ENCODE results near the gene AJM1. TPM values are rescaled to one million over a fixed set of nuclear protein-coding genes. Genes with fewer than 3 reads are reported as not detected.
"Not testable (repeated sequence)": the region's sequence is repeated elsewhere in the genome, so short reads cannot be mapped to it uniquely, and the experiment has no call there.

The AJM1 gene
- total RNA-seq, 2 donors from 2014 or later: 3.6 to 10.1 TPM

DNA sequence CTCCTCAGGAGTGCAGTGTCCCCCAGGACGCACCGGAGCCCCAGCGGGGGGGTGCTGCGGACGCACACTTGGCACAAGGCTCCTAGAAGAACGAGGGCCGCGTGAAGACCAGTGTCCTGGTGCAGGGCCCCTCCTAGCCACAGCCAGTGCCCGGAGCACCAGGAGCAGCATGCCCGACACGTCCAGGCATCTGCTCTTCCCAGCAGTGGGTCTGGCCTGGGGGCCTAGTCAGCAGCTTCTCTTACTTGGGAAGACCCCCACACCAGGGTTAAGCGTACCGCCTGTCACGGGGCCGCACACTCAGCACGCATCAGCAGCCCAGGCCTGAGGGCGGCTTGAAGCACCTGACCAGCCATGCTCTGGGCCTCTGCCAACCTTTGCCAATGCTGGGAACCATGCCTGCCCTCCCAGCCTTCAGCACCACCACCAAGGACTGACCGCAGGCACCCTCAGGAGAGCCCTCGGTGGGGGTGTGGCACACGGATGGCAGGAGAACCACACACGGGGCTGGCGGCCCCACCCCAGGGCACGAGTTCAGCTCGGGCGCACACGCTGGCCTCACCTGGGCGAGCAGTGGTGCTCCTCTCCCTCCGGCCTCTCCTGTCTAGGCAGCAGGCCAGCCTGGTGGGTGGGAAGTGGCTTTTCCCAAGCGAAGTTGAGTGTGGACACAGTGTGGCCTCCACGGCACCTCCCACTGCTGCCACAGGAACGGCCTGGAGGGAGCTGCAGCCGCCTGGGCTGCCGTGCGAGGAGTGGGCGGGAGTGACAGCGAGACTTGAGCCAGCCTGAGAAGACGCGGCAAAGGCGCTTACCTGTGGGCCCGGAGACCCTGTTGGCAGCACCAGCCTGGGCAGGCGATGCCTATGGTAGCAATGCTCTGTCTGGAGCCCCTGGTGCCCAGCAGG is 12.0 kb upstream of the AJM1 start:
- no peaks in the 10 kb centered on the region for H3K27me3 ChIP-seq (replicated peaks; ENCODE audit: insufficient read depth)
- peaks cover 0 to 14% of the 10 kb centered on the region in 2 donors for H3K36me3 ChIP-seq
- H3K27ac ChIP-seq: no peak overlapping the region
- WGBS: 90% methylated on average over 38 of the region's 41 CpGs
- no peak overlapping the region for H3K4me3 ChIP-seq
- no peak for DNase-seq (ENCODE audit: low spot score)
- TF ChIP-seq POLR2AphosphoS5 (IDR thresholded peaks at IDR 0.05) (no peak), POLR2A (IDR thresholded peaks at IDR 0.05) (no peak)
- TF ChIP-seq, protein P1, sequence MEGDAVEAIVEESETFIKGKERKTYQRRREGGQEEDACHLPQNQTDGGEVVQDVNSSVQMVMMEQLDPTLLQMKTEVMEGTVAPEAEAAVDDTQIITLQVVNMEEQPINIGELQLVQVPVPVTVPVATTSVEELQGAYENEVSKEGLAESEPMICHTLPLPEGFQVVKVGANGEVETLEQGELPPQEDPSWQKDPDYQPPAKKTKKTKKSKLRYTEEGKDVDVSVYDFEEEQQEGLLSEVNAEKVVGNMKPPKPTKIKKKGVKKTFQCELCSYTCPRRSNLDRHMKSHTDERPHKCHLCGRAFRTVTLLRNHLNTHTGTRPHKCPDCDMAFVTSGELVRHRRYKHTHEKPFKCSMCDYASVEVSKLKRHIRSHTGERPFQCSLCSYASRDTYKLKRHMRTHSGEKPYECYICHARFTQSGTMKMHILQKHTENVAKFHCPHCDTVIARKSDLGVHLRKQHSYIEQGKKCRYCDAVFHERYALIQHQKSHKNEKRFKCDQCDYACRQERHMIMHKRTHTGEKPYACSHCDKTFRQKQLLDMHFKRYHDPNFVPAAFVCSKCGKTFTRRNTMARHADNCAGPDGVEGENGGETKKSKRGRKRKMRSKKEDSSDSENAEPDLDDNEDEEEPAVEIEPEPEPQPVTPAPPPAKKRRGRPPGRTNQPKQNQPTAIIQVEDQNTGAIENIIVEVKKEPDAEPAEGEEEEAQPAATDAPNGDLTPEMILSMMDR (IDR thresholded peaks at IDR 0.05): no peak
- intact Hi-C loops (cut with DNase I): no loop called here
- no peaks in the 10 kb centered on the region for H3K4me1 ChIP-seq (replicated peaks)
- H3K9me3 ChIP-seq: no peaks in the 10 kb centered on the region

DNA sequence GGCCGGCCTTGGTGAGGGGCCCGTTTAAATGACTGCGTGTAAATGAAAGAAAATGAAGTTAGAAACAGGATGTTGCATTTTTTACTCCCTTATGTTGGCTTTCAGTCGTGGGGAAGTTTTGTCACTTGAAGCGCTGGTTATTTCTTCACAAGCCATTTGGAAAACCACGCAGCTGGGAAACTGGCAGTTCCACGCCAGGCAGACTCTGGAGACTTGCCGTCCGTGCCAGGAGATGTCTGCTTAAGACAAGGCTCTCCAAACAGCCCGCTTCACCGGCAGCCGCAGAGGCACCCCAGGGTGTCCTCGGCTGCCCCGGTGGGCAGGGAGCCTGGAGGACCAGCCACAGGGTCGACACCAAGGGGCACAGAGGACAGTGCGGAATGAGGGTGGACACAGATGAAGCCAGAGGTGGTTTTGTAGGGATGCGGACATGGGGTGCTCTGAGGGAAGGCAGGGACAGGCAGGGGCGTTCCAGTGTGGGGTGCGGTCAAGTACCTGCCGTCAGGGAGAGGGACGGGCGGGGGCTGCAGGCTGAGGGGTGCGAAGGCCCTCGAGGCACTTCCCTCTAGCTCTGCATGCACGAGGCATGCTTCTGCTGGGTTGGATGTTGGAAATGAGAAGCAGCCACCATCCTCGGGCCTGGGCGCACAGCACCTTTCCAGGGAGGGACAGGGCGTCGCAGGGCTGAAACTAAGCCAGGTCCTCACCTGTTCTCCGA is 11.1 kb upstream of the AJM1 start:
- 91% methylated on average over 30 of the region's 30 CpGs for WGBS
- Histone ChIP-seq H3K27ac (no peak overlapping the region), H3K4me1 (replicated peaks) (no peaks in the 10 kb centered on the region), H3K4me3 (no peak overlapping the region), H3K36me3 (peaks cover 0 to 14% of the 10 kb centered on the region in 2 donors), H3K9me3 (no peaks in the 10 kb centered on the region), H3K27me3 (replicated peaks; ENCODE audit: insufficient read depth) (no peaks in the 10 kb centered on the region)
- TF ChIP-seq, protein P1 (IDR thresholded peaks at IDR 0.05): no peak
- no peak for TF ChIP-seq POLR2A (IDR thresholded peaks at IDR 0.05)
- TF ChIP-seq POLR2AphosphoS5 (IDR thresholded peaks at IDR 0.05): no peak
- DNase-seq (ENCODE audit: low spot score): no peak
- intact Hi-C loops (cut with DNase I): no loop called here

DNA sequence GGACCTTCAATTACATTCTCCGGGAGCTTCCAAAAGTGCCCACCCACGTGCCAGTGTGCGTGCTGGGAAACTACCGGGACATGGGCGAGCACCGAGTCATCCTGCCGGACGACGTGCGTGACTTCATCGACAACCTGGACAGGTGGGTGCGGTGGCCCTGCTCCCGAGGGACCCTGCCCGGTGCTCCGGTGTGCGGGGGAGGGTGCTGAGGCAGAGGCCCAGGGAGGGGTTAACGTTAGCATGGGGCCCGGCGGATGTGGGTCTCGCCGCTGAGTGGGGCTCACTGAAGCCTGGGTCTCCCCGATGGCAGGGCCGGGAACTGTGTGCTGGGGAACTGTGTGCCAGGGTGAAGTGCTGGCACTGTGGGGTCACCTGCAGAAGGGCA is 10.6 kb upstream of the AJM1 start:
- H3K27ac ChIP-seq: no peak overlapping the region
- no peaks in the 10 kb centered on the region for H3K4me1 ChIP-seq (replicated peaks)
- TF ChIP-seq POLR2AphosphoS5 (IDR thresholded peaks at IDR 0.05): no peak
- TF ChIP-seq, protein P1 (IDR thresholded peaks at IDR 0.05): no peak
- no peak for TF ChIP-seq POLR2A (IDR thresholded peaks at IDR 0.05)
- no peaks in the 10 kb centered on the region for H3K27me3 ChIP-seq (replicated peaks; ENCODE audit: insufficient read depth)
- no peak for DNase-seq (ENCODE audit: low spot score)
- H3K4me3 ChIP-seq: no peak overlapping the region
- intact Hi-C loops (cut with DNase I): no loop called here
- no peaks in the 10 kb centered on the region for H3K9me3 ChIP-seq
- WGBS: 89% methylated on average over 23 of the region's 23 CpGs
- H3K36me3 ChIP-seq: peaks cover 0 to 14% of the 10 kb centered on the region in 2 donors

DNA sequence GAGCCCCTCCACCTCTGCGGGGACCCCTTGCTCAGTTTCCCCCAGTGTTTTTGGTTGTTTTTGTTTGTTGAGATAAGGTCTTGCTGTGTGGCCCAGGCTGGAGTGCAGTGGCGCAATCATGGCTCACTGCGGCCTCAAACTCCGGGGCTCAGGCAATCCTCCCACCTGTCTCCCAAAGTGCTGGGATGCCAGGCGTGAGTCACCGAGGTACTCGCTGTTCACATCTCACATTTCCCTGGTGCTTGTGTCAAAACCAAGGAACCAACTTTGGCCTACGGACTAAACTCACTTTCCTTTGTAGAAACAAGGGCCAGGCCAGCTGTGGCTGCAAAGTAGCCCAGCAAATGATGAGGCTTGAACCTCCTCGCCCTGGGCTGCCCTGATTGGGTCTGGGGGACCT is 9.7 kb upstream of the AJM1 start:
- intact Hi-C loops (cut with DNase I): no loop called here
- Histone ChIP-seq H3K4me1 (replicated peaks) (no peaks in the 10 kb centered on the region), H3K9me3 (no peaks in the 10 kb centered on the region), H3K27me3 (replicated peaks; ENCODE audit: insufficient read depth) (no peaks in the 10 kb centered on the region), H3K36me3 (peaks cover 0 to 14% of the 10 kb centered on the region in 2 donors), H3K27ac (no peak overlapping the region), H3K4me3 (no peak overlapping the region)
- DNase-seq (ENCODE audit: low spot score): no peak
- no peak for TF ChIP-seq POLR2A (IDR thresholded peaks at IDR 0.05)
- TF ChIP-seq, protein P1 (IDR thresholded peaks at IDR 0.05): no peak
- TF ChIP-seq POLR2AphosphoS5 (IDR thresholded peaks at IDR 0.05): no peak
- WGBS: 94% methylated on average over 9 of the region's 9 CpGs

DNA sequence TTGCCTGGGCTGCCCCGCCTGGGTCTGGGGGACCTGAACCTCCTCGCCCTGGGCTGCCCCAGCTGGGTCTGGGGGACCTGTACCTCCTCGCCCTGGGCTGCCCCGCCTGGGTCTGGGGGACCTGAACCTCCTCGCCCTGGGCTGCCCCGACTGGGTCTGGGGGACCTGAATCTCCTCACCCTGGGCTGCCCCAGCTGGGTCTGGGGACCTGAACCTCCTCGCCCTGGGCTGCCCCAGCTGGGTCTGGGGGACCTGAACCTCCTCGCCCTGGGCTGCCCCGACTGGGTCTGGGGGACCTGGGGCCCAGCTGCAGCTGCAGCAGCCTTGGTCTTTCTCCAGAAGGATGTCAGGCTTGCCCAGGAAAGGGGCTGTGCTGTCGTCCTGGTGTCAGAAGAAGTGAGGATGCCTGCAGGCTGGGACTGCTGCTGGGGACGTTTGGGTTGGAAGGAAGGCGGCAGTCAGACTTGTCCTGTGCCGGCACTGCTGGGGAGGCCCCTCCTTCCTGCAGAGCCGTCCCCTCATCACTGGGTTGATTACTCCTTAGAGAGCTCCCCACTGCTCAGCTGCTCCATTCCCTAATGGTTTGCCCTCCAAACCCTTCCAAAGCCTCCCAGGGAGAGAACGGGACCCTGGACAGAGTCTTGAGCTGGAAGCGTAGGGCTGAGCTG is 8.8 kb upstream of the AJM1 start:
- H3K9me3 ChIP-seq; H3K27ac ChIP-seq; H3K27me3 ChIP-seq (replicated peaks; ENCODE audit: insufficient read depth); intact Hi-C loops (cut with DNase I); H3K4me3 ChIP-seq; H3K4me1 ChIP-seq (replicated peaks); DNase-seq (ENCODE audit: low spot score): not testable (repeated sequence)
- 83% methylated on average over 16 of the region's 16 CpGs for WGBS
- peaks cover 0 to 14% of the 10 kb centered on the region in 2 donors for H3K36me3 ChIP-seq

All from prostate gland (tissue), 2 donors.